Tibial nerve (tissue), 4 donors: ENCODE data around the gene PMS1.
A peak's percentile ranks its signal among the peaks of the same experiment; 100 is the strongest.

Experiments used
- EP300 ChIP-seq, 2 donors: sonication (generic); formaldehyde crosslinking; IDR thresholded peaks; one replicate each; pipeline ENCODE4 v1.6.1; 2017; ENCODE audit warnings: antibody characterized with exemption in 2 of 2, mild to moderate bottlenecking in 1 of 2
- POLR2A ChIP-seq, 2 donors: fragments of 450-650 bp; IDR thresholded peaks; one replicate each; pipeline ENCODE4 v1.6.1; 2017; ENCODE audit warnings: antibody characterized with exemption in 2 of 2, mild to moderate bottlenecking in 2 of 2, moderate library complexity in 2 of 2
- TF ChIP-seq, protein P1 (sequence below), 5 experiments: fragments of 200-600 bp in 3 of 5; fragments of 450-650 bp in 2 of 5; sonication (generic) in 3 of 5; IDR thresholded peaks; one replicate each; pipeline ENCODE4 v1.5.1; 2016 to 2019; ENCODE audit warnings: antibody characterized with exemption in 5 of 5, mild to moderate bottlenecking in 3 of 5, moderate library complexity in 2 of 5

DNA sequence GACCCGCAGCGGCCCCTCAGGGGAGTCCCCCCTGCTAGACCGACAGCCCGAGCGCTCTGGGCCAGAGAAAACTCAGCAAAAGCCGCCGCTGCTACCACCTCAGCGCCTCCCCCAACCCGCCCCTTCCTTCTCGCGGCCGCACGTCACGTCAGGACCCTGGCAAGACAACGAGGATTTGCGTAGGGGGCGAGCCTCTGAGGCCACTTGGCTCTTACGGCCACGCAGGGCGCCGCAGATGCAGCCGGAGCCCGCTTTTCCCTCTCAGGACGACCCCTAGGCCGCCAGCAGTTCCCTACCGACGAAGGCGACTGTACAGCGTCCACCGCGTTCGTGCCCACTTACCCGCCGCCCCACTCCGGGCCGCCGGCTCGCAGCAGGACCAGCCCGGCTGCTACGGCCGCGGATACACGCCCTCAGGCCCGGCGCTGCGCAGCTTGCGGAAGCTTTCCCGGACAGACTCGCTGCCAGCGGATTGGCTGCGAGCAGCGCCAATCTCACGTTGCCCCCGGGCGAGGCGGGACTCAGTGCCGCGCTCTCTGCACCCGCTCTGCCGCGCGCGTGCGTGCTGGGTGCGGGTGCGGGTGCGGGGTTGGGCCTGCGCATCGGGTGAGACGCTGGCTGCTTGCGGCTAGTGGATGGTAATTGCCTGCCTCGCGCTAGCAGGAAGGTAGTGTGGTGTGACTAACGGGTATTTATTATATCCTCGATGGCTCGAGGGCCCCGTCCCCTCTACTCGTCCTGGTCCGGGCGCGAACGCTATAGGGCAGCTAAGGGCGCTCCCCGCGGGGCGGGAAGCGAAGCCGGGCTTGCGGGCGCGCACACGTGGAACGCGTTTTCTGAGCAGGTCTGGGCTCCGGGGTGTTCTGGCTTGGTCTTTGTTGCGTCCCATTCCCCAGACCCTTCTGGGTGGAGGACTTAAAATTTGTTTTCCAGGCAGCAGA is at the start of gene PMS1, which contains the start of gene ORMDL1:
- TF ChIP-seq, protein P1, sequence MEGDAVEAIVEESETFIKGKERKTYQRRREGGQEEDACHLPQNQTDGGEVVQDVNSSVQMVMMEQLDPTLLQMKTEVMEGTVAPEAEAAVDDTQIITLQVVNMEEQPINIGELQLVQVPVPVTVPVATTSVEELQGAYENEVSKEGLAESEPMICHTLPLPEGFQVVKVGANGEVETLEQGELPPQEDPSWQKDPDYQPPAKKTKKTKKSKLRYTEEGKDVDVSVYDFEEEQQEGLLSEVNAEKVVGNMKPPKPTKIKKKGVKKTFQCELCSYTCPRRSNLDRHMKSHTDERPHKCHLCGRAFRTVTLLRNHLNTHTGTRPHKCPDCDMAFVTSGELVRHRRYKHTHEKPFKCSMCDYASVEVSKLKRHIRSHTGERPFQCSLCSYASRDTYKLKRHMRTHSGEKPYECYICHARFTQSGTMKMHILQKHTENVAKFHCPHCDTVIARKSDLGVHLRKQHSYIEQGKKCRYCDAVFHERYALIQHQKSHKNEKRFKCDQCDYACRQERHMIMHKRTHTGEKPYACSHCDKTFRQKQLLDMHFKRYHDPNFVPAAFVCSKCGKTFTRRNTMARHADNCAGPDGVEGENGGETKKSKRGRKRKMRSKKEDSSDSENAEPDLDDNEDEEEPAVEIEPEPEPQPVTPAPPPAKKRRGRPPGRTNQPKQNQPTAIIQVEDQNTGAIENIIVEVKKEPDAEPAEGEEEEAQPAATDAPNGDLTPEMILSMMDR (IDR thresholded peaks at IDR 0.05) = peak in 2 of 5 experiments; percentile 16 to 50
- TF ChIP-seq POLR2A (IDR thresholded peaks at IDR 0.05) (peak; percentile 37 to 88), EP300 (IDR thresholded peaks at IDR 0.05) (peak; percentile 74 to 96)
